OCI-LY7 (cell line): ENCODE results near the gene CLEC18B. TPM values are rescaled to one million over a fixed set of nuclear protein-coding genes. Genes with fewer than 3 reads are reported as not detected.
"Not testable (repeated sequence)": the region's sequence is repeated elsewhere in the genome, so short reads cannot be mapped to it uniquely, and the experiment has no call there.

Experiments used
- BruUV-seq: library from RNA; stranded (reverse); fragments of 400-500 nt; replicated peaks from 2 replicates; lab custom pipeline; 2021; lab: Mats Ljungman, UMichigan
- CTCF ChIA-PET: fragments of 300-600 bp; sonication (Branson Sonifier 250); formaldehyde crosslinking; loops from one replicate; lab custom pipeline; 2022; ENCODE audit warnings: antibody characterized with exemption; ENCODE audit not compliant: unreplicated experiment; lab: Charles Lee
- POLR2A ChIA-PET: fragments of 300-600 bp; sonication (Branson Sonifier 250); formaldehyde crosslinking; loops from one replicate; lab custom pipeline; 2022; ENCODE audit warnings: antibody characterized with exemption; lab: Charles Lee
- DNase-seq: peaks from one replicate; pipeline ENCODE4 v3.0.0-alpha.2; 2015; ENCODE audit warnings: low spot score
- H2AFZ ChIP-seq: fragments of 200-600 bp; sonication (generic), shearing (Covaris generic); 2 replicates; pipeline ENCODE4 v1.6.1; 2014; ENCODE audit warnings: mild to moderate bottlenecking, antibody characterized with exemption, low read length, moderate library complexity
- H3K27ac ChIP-seq: fragments of 200-600 bp; sonication (generic); 2 replicates; pipeline ENCODE4 v1.5.1; 2014; ENCODE audit warnings: mixed run types, low read depth, mild to moderate bottlenecking, moderate library complexity, low read length, inconsistent platforms; ENCODE audit not compliant: poor library complexity, severe bottlenecking
- H3K36me3 ChIP-seq: fragments of 200-600 bp; sonication (generic); 2 replicates; pipeline ENCODE4 v1.6.1; 2014; ENCODE audit warnings: mild to moderate bottlenecking, antibody characterized with exemption, low read length, moderate library complexity, mixed read lengths; ENCODE audit not compliant: insufficient read depth
- H3K4me1 ChIP-seq: fragments of 200-600 bp; sonication (generic); 2 replicates; pipeline ENCODE4 v1.5.1; 2014; ENCODE audit warnings: mild to moderate bottlenecking, low read length; ENCODE audit not compliant: insufficient read depth, poor library complexity, severe bottlenecking
- H3K4me2 ChIP-seq: fragments of 200-600 bp; sonication (generic); 2 replicates; pipeline ENCODE4 v1.6.1; 2014; ENCODE audit warnings: mild to moderate bottlenecking, low read length
- H3K4me3 ChIP-seq: fragments of 200-600 bp; sonication (generic); 2 replicates; pipeline ENCODE4 v1.5.1; 2014; ENCODE audit warnings: mild to moderate bottlenecking, low read depth, low read length; ENCODE audit not compliant: poor library complexity, severe bottlenecking
- H3K79me2 ChIP-seq: fragments of 200-600 bp; sonication (generic); 2 replicates; pipeline ENCODE4 v1.6.1; 2016; ENCODE audit warnings: low read depth, mild to moderate bottlenecking, low read length, moderate library complexity, mixed read lengths; ENCODE audit not compliant: insufficient read depth
- H3K9me2 ChIP-seq: fragments of 200-600 bp; sonication (generic); 2 replicates; pipeline ENCODE4 v1.6.1; 2016; ENCODE audit warnings: mild to moderate bottlenecking, low read length, mixed read lengths; ENCODE audit not compliant: insufficient read depth
- H3K9me3 ChIP-seq: fragments of 200-600 bp; sonication (generic); 2 replicates; pipeline ENCODE4 v1.6.1; 2014; ENCODE audit warnings: mild to moderate bottlenecking, mixed run types, low read length, mixed read lengths
- H4K20me1 ChIP-seq: fragments of 200-600 bp; sonication (generic); 2 replicates; pipeline ENCODE4 v1.6.1; 2014; ENCODE audit warnings: mild to moderate bottlenecking, antibody characterized with exemption, low read length, moderate library complexity, mixed read lengths; ENCODE audit not compliant: insufficient read depth
- intact Hi-C: fragments of 100-400 bp; cut with micrococcal nuclease; formaldehyde crosslinking; loops from one replicate; pipeline ENCODE4 v1.10.0; 2022; ENCODE audit not compliant: unreplicated experiment
- total RNA-seq, 2 experiments: library from RNA; depleted of rRNA in 1 of 2; stranded (reverse); fragments of >200 nt in 1 of 2; shearing (Covaris generic) in 1 of 2; gene quantifications; 2 replicates each; pipeline ENCODE4 v1.2.3, GENCODE V29; 2014 to 2022

Gene CLEC18B
- total RNA-seq, 2 experiments from 2014 or later, result 0.79 TPM; not detected in 1

DNA sequence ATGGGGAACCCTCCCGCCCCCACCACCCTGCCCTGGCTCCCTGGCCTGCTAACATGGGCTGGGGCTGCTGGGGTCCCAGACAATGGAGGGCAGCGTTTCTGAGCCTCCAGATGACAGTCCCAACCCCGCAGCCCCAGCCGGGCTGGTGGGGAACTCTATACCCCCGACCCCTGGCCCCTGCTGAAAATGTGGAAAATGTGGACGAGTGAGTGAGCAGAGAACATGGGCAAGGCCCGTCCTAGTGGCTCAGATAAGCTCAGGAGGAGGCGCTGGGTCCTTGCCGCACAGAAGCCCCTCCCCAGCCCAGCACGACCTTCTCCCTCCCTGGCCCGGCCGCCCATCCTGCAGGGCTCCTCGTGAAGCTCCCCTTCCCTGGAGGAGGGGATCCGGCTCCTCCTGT is 1.5 kb downstream of the CLEC18B start:
- DNase-seq, H3K79me2 ChIP-seq, intact Hi-C loops, H3K27ac ChIP-seq, H3K4me1 ChIP-seq, H3K4me3 ChIP-seq, H3K9me2 ChIP-seq, BruUV-seq, POLR2A ChIA-PET, H3K36me3 ChIP-seq, H4K20me1 ChIP-seq, H2AFZ ChIP-seq, CTCF ChIA-PET, H3K9me3 ChIP-seq, H3K4me2 ChIP-seq: not testable (repeated sequence)

DNA sequence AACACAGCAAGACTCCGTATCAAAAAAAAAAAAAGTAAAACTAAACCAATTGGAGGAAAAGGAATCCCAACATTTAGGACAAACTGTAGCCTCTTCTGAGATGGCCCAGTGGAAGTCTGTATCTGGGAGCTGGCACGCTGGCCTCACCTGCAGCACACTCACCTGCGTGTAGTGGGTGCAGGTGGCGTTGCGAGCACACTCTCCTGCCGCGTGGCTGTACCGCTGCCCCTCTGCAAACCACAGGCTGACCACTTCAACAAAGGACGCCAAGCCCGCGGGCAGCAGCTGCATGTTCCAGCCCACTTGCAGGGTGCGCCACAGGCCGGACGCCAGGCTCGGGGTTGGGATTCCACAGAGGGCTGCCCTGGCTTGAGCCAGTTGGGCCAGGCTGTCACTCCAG is 3.4 kb downstream of the CLEC18B start:
- CTCF ChIA-PET, DNase-seq, H3K36me3 ChIP-seq, H3K4me2 ChIP-seq, H3K4me3 ChIP-seq, POLR2A ChIA-PET, intact Hi-C loops, H3K79me2 ChIP-seq, H2AFZ ChIP-seq, H3K9me2 ChIP-seq, H3K27ac ChIP-seq, H3K9me3 ChIP-seq, H3K4me1 ChIP-seq, BruUV-seq, H4K20me1 ChIP-seq: not testable (repeated sequence)

DNA sequence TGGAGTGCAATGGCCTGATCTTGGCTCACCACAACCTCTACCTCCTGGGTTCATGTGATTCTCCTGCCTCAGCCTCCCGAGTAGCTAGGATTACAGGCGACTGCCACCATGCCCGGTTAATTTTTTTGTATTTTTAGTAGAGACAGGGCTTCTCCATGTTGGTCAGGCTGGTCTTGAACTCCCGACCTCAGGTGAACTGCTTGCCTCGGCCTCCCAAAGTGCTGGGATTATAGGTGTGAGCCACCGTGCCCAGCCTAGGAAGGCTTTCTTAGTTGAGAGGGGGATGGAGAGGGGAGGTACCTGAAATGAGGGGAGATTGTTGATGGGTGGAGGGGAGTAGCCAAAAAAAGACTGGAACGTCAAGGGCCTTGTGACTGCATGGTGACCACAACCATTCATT is 7.4 kb downstream of the CLEC18B start:
- H3K4me3 ChIP-seq, POLR2A ChIA-PET, H2AFZ ChIP-seq, CTCF ChIA-PET, BruUV-seq, H3K9me3 ChIP-seq, intact Hi-C loops, H3K79me2 ChIP-seq, H3K4me2 ChIP-seq, H3K27ac ChIP-seq, H3K4me1 ChIP-seq, DNase-seq, H3K9me2 ChIP-seq, H4K20me1 ChIP-seq, H3K36me3 ChIP-seq: not testable (repeated sequence)

DNA sequence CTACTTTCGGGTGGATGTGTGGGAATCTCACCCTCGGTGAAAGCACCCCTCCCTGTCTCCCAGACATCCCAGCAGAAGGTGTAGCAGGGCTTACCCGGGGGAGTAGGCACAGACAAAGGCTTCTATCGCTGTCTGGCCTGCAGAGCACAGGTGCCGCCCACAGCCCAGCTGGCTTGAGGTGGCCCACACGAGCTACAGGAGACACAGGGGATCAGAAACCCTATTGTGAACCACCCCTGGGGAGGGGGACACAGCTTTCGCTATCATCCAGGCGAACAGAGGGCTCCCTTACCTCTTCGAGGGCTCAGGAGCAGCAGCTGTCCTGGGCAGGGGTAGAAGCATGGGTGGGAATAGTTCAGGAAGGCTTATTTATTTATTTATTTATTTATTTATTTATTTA is 7.8 kb downstream of the CLEC18B start:
- intact Hi-C loops, H3K4me3 ChIP-seq, H3K9me2 ChIP-seq, POLR2A ChIA-PET, H3K4me2 ChIP-seq, H4K20me1 ChIP-seq, CTCF ChIA-PET, H3K27ac ChIP-seq, H2AFZ ChIP-seq, H3K36me3 ChIP-seq, H3K4me1 ChIP-seq, BruUV-seq, H3K9me3 ChIP-seq, H3K79me2 ChIP-seq, DNase-seq: not testable (repeated sequence)

DNA sequence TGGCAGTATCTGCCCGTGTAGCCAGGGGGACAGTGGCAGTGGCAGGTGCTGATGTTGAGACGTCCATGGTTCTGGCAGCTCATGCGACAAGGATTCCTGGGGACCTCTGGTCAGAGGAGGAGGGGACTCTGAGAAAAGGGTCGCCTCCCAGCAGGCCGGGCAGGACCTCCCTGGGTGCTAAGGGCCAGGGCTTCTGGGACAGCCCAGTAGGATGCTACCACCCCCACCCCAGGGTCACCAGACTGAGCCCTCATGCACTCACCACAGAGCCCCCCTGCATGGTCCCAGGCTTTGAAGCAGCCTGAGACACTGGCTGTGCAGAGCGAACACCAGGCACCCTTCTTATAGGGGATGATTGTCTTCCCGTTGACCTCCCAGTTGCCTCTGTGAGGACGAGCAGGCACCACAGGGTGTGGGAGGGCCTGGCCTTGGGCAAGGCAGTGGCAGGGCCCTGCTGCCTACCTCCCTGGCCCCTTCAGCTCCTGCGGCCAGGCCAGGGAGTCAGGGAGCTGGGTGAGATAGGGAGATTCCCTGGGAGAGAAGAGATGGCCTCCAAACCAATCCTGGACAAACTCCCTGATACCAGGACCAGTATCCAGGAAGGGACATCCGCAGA is 8.4 kb downstream of the CLEC18B start:
- POLR2A ChIA-PET, H2AFZ ChIP-seq, H3K27ac ChIP-seq, H3K36me3 ChIP-seq, H4K20me1 ChIP-seq, H3K4me3 ChIP-seq, H3K79me2 ChIP-seq, BruUV-seq, H3K9me2 ChIP-seq, DNase-seq, H3K4me2 ChIP-seq, intact Hi-C loops, H3K9me3 ChIP-seq, CTCF ChIA-PET, H3K4me1 ChIP-seq: not testable (repeated sequence)

DNA sequence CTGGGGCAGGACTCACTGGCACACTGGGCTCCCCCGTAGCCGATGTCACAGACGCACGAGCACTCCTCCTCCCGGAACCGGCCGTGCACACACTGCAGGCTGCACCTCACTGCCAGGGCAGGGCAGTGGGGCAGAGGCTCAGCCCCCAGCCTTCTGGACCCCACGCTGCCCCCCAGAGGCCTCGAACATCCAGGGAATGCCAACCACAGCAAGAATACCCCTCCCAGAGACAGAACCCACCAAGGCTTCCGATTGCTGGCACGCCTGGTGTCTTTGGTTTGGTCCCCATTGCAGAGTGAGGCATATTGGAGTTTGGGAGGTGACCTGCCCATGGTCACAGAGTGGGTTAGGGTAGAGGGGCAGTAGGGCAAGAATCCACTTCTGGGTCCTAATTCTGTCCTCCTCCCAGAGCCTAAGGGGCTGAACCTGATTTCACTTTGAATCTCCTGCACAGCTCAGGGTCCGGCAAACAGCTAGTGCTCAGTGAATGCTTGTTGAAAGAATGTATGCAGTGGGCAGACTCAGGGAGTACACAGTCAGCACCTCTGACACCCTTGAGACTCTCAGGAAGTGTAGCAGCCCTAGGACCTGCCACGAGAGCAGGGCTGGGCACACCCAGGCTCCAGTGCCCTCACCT is 9.0 kb downstream of the CLEC18B start:
- POLR2A ChIA-PET, H2AFZ ChIP-seq, DNase-seq, BruUV-seq, H3K4me3 ChIP-seq, intact Hi-C loops, CTCF ChIA-PET, H3K4me1 ChIP-seq, H3K79me2 ChIP-seq, H3K9me3 ChIP-seq, H3K9me2 ChIP-seq, H4K20me1 ChIP-seq, H3K27ac ChIP-seq, H3K4me2 ChIP-seq, H3K36me3 ChIP-seq: not testable (repeated sequence)
